ENCODE data around the gene COPS6.

COPS6 gene

GRCh38 chr7:100088621-100089457, at the start of gene COPS6:
TSS of gene COPS6 (plus strand) at chr7:100088969. CDS start at chr7:100088991, 22 bp downstream.
- peak; percentile 89 for DNase-seq

- no peak for DNase-seq
These were observed 48.2 kb upstream of the COPS6 start for GRCh38 chr7:100040575-100040974.

- DNase-seq = no peak
These were observed 44.1 kb upstream of the COPS6 start for GRCh38 chr7:100044718-100045117.

GRCh38 chr7:100048680-100049079, 40.1 kb upstream of the COPS6 start:
- DNase-seq = no peak

- DNase-seq = peak; percentile 85
These were observed 39.1 kb upstream of the COPS6 start, which contains the start of gene ZSCAN21 for GRCh38 chr7:100049441-100050291. TSS of gene ZSCAN21 (plus strand) at chr7:100049774. CDS start at chr7:100057007, 7,233 bp downstream.

- DNase-seq = no peak
These were observed 37.2 kb upstream of the COPS6 start for GRCh38 chr7:100051611-100052010.

GRCh38 chr7:100053215-100053614, 35.6 kb upstream of the COPS6 start:
- DNase-seq = no peak

GRCh38 chr7:100057006-100057405, 31.8 kb upstream of the COPS6 start:
- DNase-seq = no peak

- no peak for DNase-seq
These were observed 29.5 kb upstream of the COPS6 start for GRCh38 chr7:100059251-100059739.

GRCh38 chr7:100061518-100062193, 27.1 kb upstream of the COPS6 start:
- DNase-seq = no peak

GRCh38 chr7:100063376-100063775, 25.4 kb upstream of the COPS6 start:
- DNase-seq = no peak

GRCh38 chr7:100064162-100064561, 24.6 kb upstream of the COPS6 start:
- DNase-seq = no peak

GRCh38 chr7:100065452-100066186, 23.1 kb upstream of the COPS6 start:
- no peak for DNase-seq

- DNase-seq = no peak
These were observed 21.8 kb upstream of the COPS6 start for GRCh38 chr7:100066953-100067352.

GRCh38 chr7:100069991-100070390, 18.8 kb upstream of the COPS6 start:
- no peak for DNase-seq

- no peak for DNase-seq
These were observed 17.6 kb upstream of the COPS6 start for GRCh38 chr7:100071018-100071723.

- DNase-seq = no peak
These were observed 16.3 kb upstream of the COPS6 start for GRCh38 chr7:100072462-100072861.

- DNase-seq = no peak
These were observed 13.9 kb upstream of the COPS6 start for GRCh38 chr7:100074841-100075240.

- DNase-seq = no peak
These were observed 13.4 kb upstream of the COPS6 start for GRCh38 chr7:100075418-100075817.

GRCh38 chr7:100077205-100077604, 11.6 kb upstream of the COPS6 start:
- DNase-seq = no peak

- DNase-seq = no peak
These were observed 9.7 kb upstream of the COPS6 start for GRCh38 chr7:100079024-100079560.
